ENCODE measurements around the gene SOST.

DNA sequence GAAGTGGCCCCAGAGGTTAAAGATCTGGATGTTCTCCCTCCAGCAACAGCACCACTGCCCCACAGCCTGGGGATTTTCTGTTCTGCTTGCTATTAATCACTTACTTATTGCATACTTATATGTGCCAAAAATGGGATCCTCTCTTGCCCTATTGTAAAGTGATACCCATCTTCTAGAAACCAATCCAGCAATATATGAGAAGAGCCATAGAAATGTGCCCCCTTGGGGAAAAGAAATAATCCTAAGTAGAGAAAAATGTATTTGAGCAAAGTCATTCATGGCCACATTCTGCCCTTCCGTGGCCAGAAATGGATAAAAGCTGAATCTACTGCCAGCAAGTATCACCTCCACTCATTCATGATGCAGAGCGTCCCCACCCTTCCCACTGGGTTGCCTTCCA, 20.9 kb downstream of the SOST start:
- TF ChIP-seq, protein P1, sequence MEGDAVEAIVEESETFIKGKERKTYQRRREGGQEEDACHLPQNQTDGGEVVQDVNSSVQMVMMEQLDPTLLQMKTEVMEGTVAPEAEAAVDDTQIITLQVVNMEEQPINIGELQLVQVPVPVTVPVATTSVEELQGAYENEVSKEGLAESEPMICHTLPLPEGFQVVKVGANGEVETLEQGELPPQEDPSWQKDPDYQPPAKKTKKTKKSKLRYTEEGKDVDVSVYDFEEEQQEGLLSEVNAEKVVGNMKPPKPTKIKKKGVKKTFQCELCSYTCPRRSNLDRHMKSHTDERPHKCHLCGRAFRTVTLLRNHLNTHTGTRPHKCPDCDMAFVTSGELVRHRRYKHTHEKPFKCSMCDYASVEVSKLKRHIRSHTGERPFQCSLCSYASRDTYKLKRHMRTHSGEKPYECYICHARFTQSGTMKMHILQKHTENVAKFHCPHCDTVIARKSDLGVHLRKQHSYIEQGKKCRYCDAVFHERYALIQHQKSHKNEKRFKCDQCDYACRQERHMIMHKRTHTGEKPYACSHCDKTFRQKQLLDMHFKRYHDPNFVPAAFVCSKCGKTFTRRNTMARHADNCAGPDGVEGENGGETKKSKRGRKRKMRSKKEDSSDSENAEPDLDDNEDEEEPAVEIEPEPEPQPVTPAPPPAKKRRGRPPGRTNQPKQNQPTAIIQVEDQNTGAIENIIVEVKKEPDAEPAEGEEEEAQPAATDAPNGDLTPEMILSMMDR (IDR thresholded peaks at IDR 0.05) = no peak
- no peak for TF ChIP-seq POLR2A (IDR thresholded peaks at IDR 0.05)
